NCI-H2029 (cell line): ENCODE results near the gene TNFRSF13B.
"Not testable (repeated sequence)": the region's sequence is repeated elsewhere in the genome, so short reads cannot be mapped to it uniquely, and the experiment has no call there.

Experiments used
- DNase-seq: peaks from one replicate; lab custom pipeline; 2025; lab: John Stamatoyannopoulos, UW

The TNFRSF13B gene

GRCh38 chr17:16924696-16925440, 47.0 kb downstream of the TNFRSF13B start:
- no peak for DNase-seq

- no peak for DNase-seq
These were observed 47.8 kb downstream of the TNFRSF13B start for GRCh38 chr17:16923904-16924695.

GRCh38 chr17:16923097-16923903, 48.6 kb downstream of the TNFRSF13B start:
- no peak for DNase-seq

- DNase-seq: peak; percentile 20
These were observed 49.4 kb downstream of the TNFRSF13B start for GRCh38 chr17:16922386-16923096.

GRCh38 chr17:16921451-16921850, 50.5 kb downstream of the TNFRSF13B start:
- not testable (repeated sequence) for DNase-seq

GRCh38 chr17:16920628-16921020, 51.3 kb downstream of the TNFRSF13B start:
- no peak for DNase-seq

- DNase-seq: no peak
These were observed 52.0 kb downstream of the TNFRSF13B start for GRCh38 chr17:16919663-16920627.

- no peak for DNase-seq
These were observed 53.5 kb downstream of the TNFRSF13B start for GRCh38 chr17:16918443-16918842.

- no peak for DNase-seq
These were observed 54.1 kb downstream of the TNFRSF13B start for GRCh38 chr17:16917671-16918394.

- DNase-seq: no peak
These were observed 55.4 kb downstream of the TNFRSF13B start for GRCh38 chr17:16916557-16916920.

- peak; percentile 51 for DNase-seq
These were observed 56.0 kb downstream of the TNFRSF13B start for GRCh38 chr17:16915752-16916556.

GRCh38 chr17:16913463-16913862, 58.5 kb downstream of the TNFRSF13B start:
- no peak for DNase-seq

GRCh38 chr17:16912021-16912962, 59.6 kb downstream of the TNFRSF13B start:
- DNase-seq: no peak

GRCh38 chr17:16911141-16911937, 60.6 kb downstream of the TNFRSF13B start:
- no peak for DNase-seq

GRCh38 chr17:16910341-16910740, 61.6 kb downstream of the TNFRSF13B start:
- no peak for DNase-seq

- no peak for DNase-seq
These were observed 62.3 kb downstream of the TNFRSF13B start for GRCh38 chr17:16909472-16910246.
